Thyroid gland (tissue), 4 donors: ENCODE measurements around the gene SVEP1. TPM values are rescaled to one million over a fixed set of nuclear protein-coding genes. Genes with fewer than 3 reads are reported as not detected.

ENCODE experiments used
- DNase-seq, 2 donors: peaks; one replicate each; pipeline ENCODE4 v3.0.0-alpha.2; 2019
- H3K27ac ChIP-seq, 3 donors: fragments of 200-600 bp; sonication (generic); 1 replicate in 2 of 3; 2 replicates in 1 of 3; pipeline ENCODE4 v1.5.1; 2016 to 2019; ENCODE audit warnings: mild to moderate bottlenecking in 1 of 3, moderate library complexity in 1 of 3
- H3K27me3 ChIP-seq: fragments of 200-600 bp; sonication (generic); one replicate; pipeline ENCODE4 v1.5.1; 2019
- H3K36me3 ChIP-seq, 2 donors: fragments of 200-600 bp; sonication (generic); one replicate each; pipeline ENCODE4 v1.5.1; 2016 to 2019
- H3K4me1 ChIP-seq, 2 donors: fragments of 200-600 bp; sonication (generic); one replicate each; pipeline ENCODE4 v1.5.1; 2017 to 2019
- H3K4me3 ChIP-seq, 3 donors: fragments of 200-600 bp; sonication (generic); replicated peaks in 1 of 3; 1 replicate in 2 of 3; 2 replicates in 1 of 3; pipeline ENCODE4 v1.5.1; 2016; ENCODE audit warnings: mild to moderate bottlenecking in 1 of 3
- H3K9me3 ChIP-seq: fragments of 200-600 bp; sonication (generic); one replicate; pipeline ENCODE4 v1.5.1; 2017
- POLR2A ChIP-seq, 2 donors: fragments of 450-650 bp; IDR thresholded peaks; one replicate each; pipeline ENCODE4 v1.6.1; 2017; ENCODE audit warnings: antibody characterized with exemption in 2 of 2, mild to moderate bottlenecking in 2 of 2, moderate library complexity in 1 of 2
- WGBS, 2 donors: methylation state at CpG; one replicate each; pipeline ENCODE4 v1.1.5; 2017; 5-methylcytosine and 5-hydroxymethylcytosine counted together
- intact Hi-C: fragments of 100-400 bp; cut with DNase I; formaldehyde crosslinking; loops from one replicate; pipeline ENCODE4 v1.15.1; 2023
- total RNA-seq, 4 donors: library from RNA; depleted of rRNA; stranded (reverse); fragments of >200 nt; gene quantifications; one replicate each; pipeline ENCODE4 v1.2.3, GENCODE V29; 2016
- TF ChIP-seq, protein P1 (sequence below), 6 experiments: fragments of 200-600 bp in 3 of 6; fragments of 450-650 bp in 3 of 6; sonication (generic) in 3 of 6; IDR thresholded peaks; one replicate each; pipeline ENCODE4 v1.5.1; 2016 to 2019; ENCODE audit warnings: antibody characterized with exemption in 6 of 6, mild to moderate bottlenecking in 2 of 6, inconsistent platforms in 1 of 6, moderate library complexity in 1 of 6

The SVEP1 gene
- total RNA-seq, 4 donors from 2014 or later: 14.1 to 55.5 (median 31.9) TPM

DNA sequence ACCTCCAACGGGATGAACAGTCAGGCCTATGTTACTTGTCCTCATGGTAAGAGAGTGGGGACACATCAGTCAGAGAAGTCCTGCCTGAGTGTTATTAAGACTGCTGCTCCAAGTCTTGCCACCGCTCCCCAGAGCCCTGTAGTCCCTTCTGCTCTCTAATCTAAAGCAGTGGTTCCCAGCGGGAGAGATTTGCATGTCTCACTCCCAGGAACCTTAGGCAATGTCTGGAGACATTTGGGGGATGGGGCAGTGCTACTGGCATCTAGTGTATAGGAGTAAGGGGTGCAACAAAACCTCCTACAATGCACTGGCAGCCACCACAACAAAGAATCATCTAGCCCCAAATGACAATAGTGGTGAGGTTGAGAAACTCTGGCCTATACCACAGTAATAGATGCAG, 2.6 kb upstream of the SVEP1 start:
- Histone ChIP-seq H3K4me3 (no peak overlapping the region), H3K36me3 (no peaks in the 10 kb centered on the region), H3K4me1 (no peaks in the 10 kb centered on the region), H3K9me3 (no peaks in the 10 kb centered on the region), H3K27ac (no peak overlapping the region), H3K27me3 (peaks cover 9% of the 10 kb centered on the region)
- 51 to 84% methylated on average over 3 of the region's 3 CpGs for WGBS, 2 donors
- no peak for DNase-seq
- TF ChIP-seq POLR2A (IDR thresholded peaks at IDR 0.05): no peak
- TF ChIP-seq, protein P1, sequence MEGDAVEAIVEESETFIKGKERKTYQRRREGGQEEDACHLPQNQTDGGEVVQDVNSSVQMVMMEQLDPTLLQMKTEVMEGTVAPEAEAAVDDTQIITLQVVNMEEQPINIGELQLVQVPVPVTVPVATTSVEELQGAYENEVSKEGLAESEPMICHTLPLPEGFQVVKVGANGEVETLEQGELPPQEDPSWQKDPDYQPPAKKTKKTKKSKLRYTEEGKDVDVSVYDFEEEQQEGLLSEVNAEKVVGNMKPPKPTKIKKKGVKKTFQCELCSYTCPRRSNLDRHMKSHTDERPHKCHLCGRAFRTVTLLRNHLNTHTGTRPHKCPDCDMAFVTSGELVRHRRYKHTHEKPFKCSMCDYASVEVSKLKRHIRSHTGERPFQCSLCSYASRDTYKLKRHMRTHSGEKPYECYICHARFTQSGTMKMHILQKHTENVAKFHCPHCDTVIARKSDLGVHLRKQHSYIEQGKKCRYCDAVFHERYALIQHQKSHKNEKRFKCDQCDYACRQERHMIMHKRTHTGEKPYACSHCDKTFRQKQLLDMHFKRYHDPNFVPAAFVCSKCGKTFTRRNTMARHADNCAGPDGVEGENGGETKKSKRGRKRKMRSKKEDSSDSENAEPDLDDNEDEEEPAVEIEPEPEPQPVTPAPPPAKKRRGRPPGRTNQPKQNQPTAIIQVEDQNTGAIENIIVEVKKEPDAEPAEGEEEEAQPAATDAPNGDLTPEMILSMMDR (IDR thresholded peaks at IDR 0.05): no peak
- intact Hi-C loops: no loop called here

DNA sequence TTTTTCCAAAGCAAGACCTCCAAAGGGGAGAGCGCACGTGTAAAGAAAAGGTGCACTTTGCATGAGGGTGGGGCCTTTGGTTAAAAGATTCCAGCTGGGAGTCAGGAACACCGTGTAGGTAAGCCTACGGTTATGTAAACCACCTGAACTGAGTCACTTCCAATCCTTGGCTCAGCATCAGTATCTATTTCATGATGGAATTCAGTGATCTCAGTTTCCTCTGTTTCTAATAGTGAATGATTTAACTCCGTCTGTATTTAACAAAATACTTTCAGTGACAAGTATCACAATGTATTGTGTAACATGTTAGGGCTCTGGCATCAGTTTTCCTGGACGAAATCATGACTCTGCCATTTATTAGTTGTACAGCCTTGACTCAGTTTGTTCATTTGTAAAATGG, 1.3 kb upstream of the SVEP1 start:
- intact Hi-C loops: no loop called here

DNA sequence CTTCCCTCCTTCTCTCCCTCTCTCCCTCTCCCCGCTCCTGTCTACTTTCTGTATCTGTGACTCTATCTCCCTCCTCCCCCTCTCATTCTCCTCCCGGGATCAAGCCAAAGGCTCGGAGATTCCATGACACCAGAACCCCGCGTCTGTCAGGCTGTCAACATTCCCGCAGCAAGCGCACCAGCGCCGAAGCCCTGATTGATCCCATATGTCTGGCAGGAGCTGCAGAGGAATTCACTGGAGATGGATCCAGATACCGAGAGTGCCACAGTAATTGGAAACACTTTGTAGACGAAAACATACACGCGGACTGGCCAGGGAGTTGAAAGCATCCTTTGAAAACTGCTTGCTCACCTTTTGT, 300 bp upstream of the SVEP1 start:
- no peaks in the 10 kb centered on the region for H3K9me3 ChIP-seq
- no peak for DNase-seq
- intact Hi-C loops: no loop called here
- TF ChIP-seq, protein P1 (IDR thresholded peaks at IDR 0.05): no peak
- no peak for TF ChIP-seq POLR2A (IDR thresholded peaks at IDR 0.05)
- peaks cover 9% of the 10 kb centered on the region for H3K27me3 ChIP-seq
- peak overlapping the region in 1 of 3 donors; percentile 27 for H3K4me3 ChIP-seq
- H3K4me1 ChIP-seq: no peaks in the 10 kb centered on the region
- H3K27ac ChIP-seq: peak overlapping the region in 1 of 3 donors; percentile 67
- WGBS, 2 donors: 1 to 3% methylated on average over 13 of the region's 13 CpGs
- no peaks in the 10 kb centered on the region for H3K36me3 ChIP-seq

More for the DNA sequence above, 1.3 kb upstream of the SVEP1 start:
- H3K4me1 ChIP-seq: no peaks in the 10 kb centered on the region
- no peaks in the 10 kb centered on the region for H3K36me3 ChIP-seq
- 64 to 75% methylated on average over 6 of the region's 6 CpGs for WGBS, 2 donors
- no peak for DNase-seq
- H3K27ac ChIP-seq: no peak overlapping the region
- H3K4me3 ChIP-seq: no peak overlapping the region
- H3K9me3 ChIP-seq: no peaks in the 10 kb centered on the region
- peaks cover 9% of the 10 kb centered on the region for H3K27me3 ChIP-seq
- TF ChIP-seq, protein P1 (IDR thresholded peaks at IDR 0.05): no peak
- TF ChIP-seq POLR2A (IDR thresholded peaks at IDR 0.05): no peak

DNA sequence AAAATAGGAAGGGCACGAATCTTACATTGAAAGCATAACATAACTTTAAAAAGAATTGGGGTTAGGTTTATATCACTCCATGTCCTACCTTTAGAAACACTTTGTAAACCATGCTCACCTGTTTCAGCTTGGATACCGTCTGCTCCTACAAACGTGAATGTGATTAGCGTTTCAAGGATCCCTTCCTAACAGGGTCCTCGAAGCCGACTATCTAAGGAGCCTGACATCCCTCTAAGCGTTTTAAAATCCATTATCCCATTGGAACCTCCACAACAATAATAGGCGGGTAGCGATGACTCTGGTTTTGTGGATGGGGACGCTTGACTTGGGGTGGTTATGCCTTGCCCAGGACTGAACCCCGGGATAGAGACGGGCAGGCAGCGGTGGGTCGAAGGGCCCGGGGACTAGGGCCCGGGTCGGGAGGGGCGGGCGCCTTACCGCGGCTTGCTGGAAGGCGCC, 937 bp downstream of the SVEP1 start:
- peaks cover 9% of the 10 kb centered on the region for H3K27me3 ChIP-seq
- WGBS, 2 donors: 10 to 12% methylated on average over 15 to 18 of the region's 22 CpGs
- peak overlapping the region in 2 of 3 donors; percentile 67 to 78 for H3K27ac ChIP-seq
- intact Hi-C loops: no loop called here
- no peak for DNase-seq
- peak overlapping the region in 1 of 3 donors; percentile 27 for H3K4me3 ChIP-seq
- H3K4me1 ChIP-seq: no peaks in the 10 kb centered on the region
- H3K9me3 ChIP-seq: no peaks in the 10 kb centered on the region
- no peaks in the 10 kb centered on the region for H3K36me3 ChIP-seq
- no peak for TF ChIP-seq POLR2A (IDR thresholded peaks at IDR 0.05)
- TF ChIP-seq, protein P1 (IDR thresholded peaks at IDR 0.05): no peak

DNA sequence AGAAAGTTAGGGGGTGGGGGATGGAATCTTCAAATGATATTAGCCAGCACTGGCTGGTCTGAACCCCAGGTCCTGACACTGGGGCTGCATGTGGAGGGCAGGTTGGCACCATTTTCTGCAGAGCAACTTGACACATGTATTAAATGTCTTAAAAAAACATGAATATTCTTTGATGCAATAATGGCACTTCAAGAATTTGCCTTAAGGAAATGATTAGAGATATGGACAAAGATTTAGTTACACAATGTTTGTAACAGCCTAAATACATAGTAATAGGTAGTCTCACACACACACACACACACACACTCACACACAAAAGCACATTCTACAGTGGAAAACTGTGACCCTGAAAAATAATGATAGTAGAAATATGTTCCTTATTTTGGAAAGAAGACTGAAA, 3.6 kb downstream of the SVEP1 start:
- Histone ChIP-seq H3K36me3 (no peaks in the 10 kb centered on the region), H3K27ac (no peak overlapping the region), H3K9me3 (no peaks in the 10 kb centered on the region), H3K4me1 (no peaks in the 10 kb centered on the region), H3K27me3 (peaks cover 9% of the 10 kb centered on the region), H3K4me3 (no peak overlapping the region)
- intact Hi-C loops: no loop called here
- no peak for DNase-seq
- TF ChIP-seq, protein P1 (IDR thresholded peaks at IDR 0.05): no peak
- TF ChIP-seq POLR2A (IDR thresholded peaks at IDR 0.05): no peak
